KBM-7 (cell line): ENCODE measurements around the gene SASH3.
"Not testable (repeated sequence)": the region's sequence is repeated elsewhere in the genome, so short reads cannot be mapped to it uniquely, and the experiment has no call there.

Experiments used
- DNase-seq: peaks from one replicate; pipeline ENCODE4 v3.0.0-alpha.2; 2015
- in situ Hi-C: fragments of 300-500 bp; cut with MboI; formaldehyde crosslinking; loops from 2 replicates; pipeline ENCODE4 v1.14.3; 2020; ENCODE audit warnings: low sequenced_read_pairs, low pct_unique_long_range_greater_than_20kb, mixed read lengths

The SASH3 gene

GRCh38 chrX:129779747-129780146, at the start of gene SASH3:
SASH3 (plus strand) TSS chrX:129779949; CDS start chrX:129780098, 149 bp downstream.
- DNase-seq, result peak; percentile 79
- in situ Hi-C loops, result no loop called here

DNA sequence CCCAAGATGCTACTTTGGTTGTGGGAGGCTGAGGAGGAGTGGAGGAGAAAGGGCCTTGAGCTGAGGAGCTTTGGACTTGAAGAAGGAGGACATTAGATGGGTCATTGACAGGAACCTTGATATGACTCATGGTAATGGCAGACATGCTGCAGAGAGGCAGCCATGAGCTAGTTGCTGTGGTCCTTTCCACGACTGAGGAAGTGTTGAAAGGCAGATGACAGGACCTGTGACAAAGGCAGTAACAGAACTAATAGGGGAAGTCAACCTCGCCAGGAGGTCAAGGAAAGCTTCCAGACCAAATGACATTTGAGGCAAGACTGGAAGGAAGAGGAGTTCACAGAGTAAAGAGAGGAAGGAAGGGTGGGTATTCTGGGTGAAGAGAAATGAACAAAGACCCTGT, 48.5 kb upstream of the SASH3 start:
- in situ Hi-C loops, result loop anchor here (25.0 kb wide), 1 partner anchor 94 kb away; no protein-coding TSS in a partner anchor
- DNase-seq, result peak; percentile 34

- no peak for DNase-seq
- in situ Hi-C loops, result loop anchor here (25.0 kb wide), 1 partner anchor 96 kb away; no protein-coding TSS in a partner anchor
Observed at GRCh38 chrX:129732857-129733256, 46.9 kb upstream of the SASH3 start.

DNA sequence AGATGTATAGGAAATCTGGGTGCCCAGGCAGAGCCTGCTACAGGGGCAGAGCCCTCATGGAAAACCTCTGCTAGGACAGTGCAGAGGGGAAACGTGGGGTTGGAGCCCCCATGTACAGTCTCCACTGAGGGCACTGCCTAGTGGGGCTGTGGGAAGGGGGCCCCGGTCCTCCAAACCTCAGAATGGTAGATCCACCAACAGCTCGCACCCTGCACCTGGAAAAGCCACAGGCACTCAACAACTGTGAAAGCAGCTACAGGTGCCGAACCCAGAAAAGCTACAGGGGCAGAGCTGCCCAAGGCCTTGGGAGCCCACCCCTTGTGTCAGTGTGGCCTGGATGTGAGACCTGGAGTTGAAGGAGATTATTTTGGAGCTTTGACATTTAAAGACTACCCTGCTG, 46.4 kb upstream of the SASH3 start:
- in situ Hi-C loops, result loop anchor here (25.0 kb wide), 1 partner anchor 96 kb away; no protein-coding TSS in a partner anchor
- DNase-seq, result no peak

DNA sequence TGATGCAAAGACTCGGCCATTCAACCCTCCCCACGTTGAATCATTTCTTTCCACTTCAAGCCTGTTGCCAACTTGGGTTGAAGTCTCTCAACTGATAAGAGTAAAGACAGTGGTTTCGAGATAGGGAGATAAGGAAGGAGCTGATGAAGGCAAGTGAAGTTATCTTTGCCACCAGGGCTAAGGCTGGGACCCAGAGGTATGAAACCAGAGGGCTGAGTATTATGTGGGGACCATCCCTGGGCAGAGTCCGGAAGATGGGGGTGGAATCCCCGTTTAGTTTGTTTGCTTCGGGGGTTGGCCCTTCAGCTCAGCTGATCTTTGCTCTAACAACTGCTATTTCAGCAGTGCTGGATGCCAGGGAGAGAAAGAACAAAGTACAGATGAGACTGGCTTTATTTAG, 43.3 kb upstream of the SASH3 start:
- in situ Hi-C loops, result loop anchor here (25.0 kb wide), 1 partner anchor 99 kb away; no protein-coding TSS in a partner anchor
- peak; percentile 30 for DNase-seq

- in situ Hi-C loops, result loop anchor here (25.0 kb wide), 1 partner anchor 101 kb away; no protein-coding TSS in a partner anchor
- DNase-seq, result peak; percentile 29
Observed at GRCh38 chrX:129737916-129738315, 41.8 kb upstream of the SASH3 start.

- in situ Hi-C loops, result loop anchor here (25.0 kb wide), 1 partner anchor 101 kb away; no protein-coding TSS in a partner anchor
- no peak for DNase-seq
Observed at GRCh38 chrX:129738466-129739308, 41.1 kb upstream of the SASH3 start, which contains the start of gene XPNPEP2. XPNPEP2 (plus strand) TSS chrX:129738979; CDS start chrX:129739214, 235 bp downstream.

GRCh38 chrX:129739578-129739977, 40.2 kb upstream of the SASH3 start:
- in situ Hi-C loops, result loop anchor here (25.0 kb wide), 1 partner anchor 102 kb away; no protein-coding TSS in a partner anchor
- no peak for DNase-seq

DNA sequence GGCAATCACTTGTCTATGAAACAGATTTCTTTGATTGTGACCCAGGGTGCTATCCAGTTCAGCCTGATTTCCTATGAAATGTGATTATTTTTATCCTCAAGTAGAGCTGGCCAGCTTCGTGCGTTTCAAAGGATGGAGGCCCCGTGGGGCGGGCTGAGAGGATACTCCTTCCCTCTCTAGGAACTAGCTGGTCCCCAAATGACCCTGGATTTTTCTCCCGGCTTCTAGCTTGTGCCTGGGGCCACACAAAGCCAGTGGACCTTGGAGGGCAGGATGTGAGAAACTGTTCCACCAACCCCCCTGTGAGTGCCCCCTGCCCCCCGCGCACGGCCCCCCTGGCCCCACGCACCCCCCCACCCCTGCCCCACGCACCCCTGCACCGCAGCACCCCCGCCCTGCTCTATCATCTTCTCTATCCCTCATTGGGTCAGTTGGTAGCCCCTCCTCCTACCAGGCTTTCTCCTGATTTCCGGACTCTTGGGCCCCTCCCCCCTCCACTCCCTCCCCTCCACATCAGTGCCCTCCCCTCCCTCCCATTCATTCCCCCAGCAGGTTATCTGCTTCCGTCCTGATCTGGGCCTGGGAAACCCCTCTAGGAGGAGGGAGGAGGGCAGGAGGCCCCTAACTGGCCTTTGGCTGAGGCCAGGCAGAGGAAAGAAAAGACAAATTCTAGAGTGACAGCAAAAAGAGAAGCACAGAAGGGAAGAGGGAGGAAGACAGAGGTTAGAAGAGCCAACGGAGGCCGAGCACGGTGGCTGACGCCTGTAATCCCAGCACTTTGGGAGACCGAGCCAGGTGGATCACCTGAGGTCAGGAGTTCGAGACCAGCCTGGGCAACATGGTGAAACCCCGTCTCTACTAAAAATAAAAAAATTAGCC, 37.6 kb upstream of the SASH3 start:
- in situ Hi-C loops, result loop anchor here (25.0 kb wide), 1 partner anchor 105 kb away; no protein-coding TSS in a partner anchor
- no peak for DNase-seq

GRCh38 chrX:129742759-129743152, 37.0 kb upstream of the SASH3 start:
- in situ Hi-C loops, result loop anchor here (25.0 kb wide), 1 partner anchor 105 kb away; no protein-coding TSS in a partner anchor
- not testable (repeated sequence) for DNase-seq

DNA sequence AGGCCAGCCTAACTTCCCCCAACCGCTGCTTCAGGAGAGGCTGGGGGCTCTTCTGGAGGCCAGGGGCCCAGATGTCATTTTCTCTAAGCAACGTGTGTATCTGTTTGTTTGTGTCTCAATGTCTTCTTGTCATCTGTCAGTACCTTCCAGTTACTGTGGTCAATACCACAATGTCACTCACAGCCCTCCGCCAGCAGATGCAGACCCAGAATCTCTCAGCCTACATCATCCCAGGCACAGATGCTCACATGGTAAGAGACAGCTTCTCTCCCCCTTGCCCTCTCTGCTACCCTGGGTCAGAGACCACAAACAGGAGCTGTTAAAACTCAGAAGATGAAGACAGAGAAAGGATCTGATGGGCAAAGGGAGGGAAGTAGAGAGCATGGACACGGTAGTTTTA, 35.9 kb upstream of the SASH3 start:
- in situ Hi-C loops, result loop anchor here (25.0 kb wide), 1 partner anchor 107 kb away; no protein-coding TSS in a partner anchor
- DNase-seq, result no peak

DNA sequence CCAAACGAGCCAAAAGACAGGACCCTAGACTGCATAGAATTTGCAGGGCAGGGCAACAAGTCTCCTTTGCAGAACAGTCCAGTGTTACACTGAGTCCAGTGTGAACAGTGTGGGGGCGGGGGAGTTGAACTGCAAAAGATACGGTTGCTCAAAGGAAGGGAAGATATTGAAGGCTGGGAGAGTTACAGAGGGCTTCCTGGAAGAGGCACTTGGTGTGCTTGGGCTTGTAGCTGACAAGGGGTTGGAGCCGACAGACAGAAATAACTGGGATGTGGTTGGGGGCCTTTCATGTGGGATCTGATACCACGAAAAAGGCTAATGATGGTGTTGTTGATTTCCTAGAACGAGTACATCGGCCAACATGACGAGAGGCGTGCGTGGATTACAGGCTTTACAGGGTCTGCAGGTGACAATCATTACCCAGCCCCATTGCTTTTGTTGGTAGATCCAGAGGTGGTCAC, 34.9 kb upstream of the SASH3 start:
- DNase-seq, result no peak
- in situ Hi-C loops, result loop anchor here (25.0 kb wide), 1 partner anchor 108 kb away; no protein-coding TSS in a partner anchor

- in situ Hi-C loops, result loop anchor here (25.0 kb wide), 1 partner anchor 110 kb away; no protein-coding TSS in a partner anchor
- no peak for DNase-seq
Observed at GRCh38 chrX:129746557-129747470, 32.9 kb upstream of the SASH3 start.

GRCh38 chrX:129747533-129747932, 32.2 kb upstream of the SASH3 start:
- in situ Hi-C loops, result loop anchor here (25.0 kb wide), 1 partner anchor 110 kb away; no protein-coding TSS in a partner anchor
- no peak for DNase-seq

- in situ Hi-C loops, result loop anchor here (25.0 kb wide), 1 partner anchor 111 kb away; no protein-coding TSS in a partner anchor
- DNase-seq, result no peak
Observed at GRCh38 chrX:129748305-129748704, 31.4 kb upstream of the SASH3 start.

DNA sequence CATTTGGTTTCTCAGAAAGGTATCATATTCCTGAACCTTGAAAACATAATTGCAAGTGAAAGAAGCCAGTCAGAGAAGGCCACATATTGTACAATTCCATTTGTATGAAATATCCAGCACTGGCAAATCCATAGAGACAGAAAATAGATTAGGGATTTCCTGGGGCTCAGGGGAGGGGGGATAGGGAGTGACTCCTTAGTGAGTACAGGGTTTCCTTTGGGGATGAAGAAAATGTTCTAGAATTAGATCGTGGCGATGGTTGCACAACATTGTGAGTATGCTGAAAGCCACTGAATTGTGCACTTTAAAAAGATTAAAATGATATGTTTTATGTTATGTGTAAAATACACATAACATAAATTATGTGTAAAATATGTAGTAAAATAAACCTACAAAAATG, 30.7 kb upstream of the SASH3 start:
- in situ Hi-C loops, result loop anchor here (25.0 kb wide), 1 partner anchor 112 kb away; no protein-coding TSS in a partner anchor

GRCh38 chrX:129750971-129751370, 28.8 kb upstream of the SASH3 start:
- in situ Hi-C loops, result no loop called here
- no peak for DNase-seq

More for the DNA sequence above, 30.7 kb upstream of the SASH3 start:
- no peak for DNase-seq
